PC-3 (cell line): Measurements from ENCODE around the gene RAB5IF.

Experiments
- EZH2phosphoT487 ChIP-seq: fragments of 300-600 bp; sonication (generic); IDR thresholded peaks from 2 replicates; pipeline ENCODE4 v1.6.1; 2018; ENCODE audit warnings: mild to moderate bottlenecking, antibody characterized with exemption, low read length, borderline replicate concordance
- TF ChIP-seq, protein P1 (sequence below): fragments of 300-600 bp; sonication (generic); conservative IDR thresholded peaks from 2 replicates; pipeline ENCODE4 v1.5.1; 2017; ENCODE audit warnings: antibody characterized with exemption, low read depth, mild to moderate bottlenecking, low read length

DNA sequence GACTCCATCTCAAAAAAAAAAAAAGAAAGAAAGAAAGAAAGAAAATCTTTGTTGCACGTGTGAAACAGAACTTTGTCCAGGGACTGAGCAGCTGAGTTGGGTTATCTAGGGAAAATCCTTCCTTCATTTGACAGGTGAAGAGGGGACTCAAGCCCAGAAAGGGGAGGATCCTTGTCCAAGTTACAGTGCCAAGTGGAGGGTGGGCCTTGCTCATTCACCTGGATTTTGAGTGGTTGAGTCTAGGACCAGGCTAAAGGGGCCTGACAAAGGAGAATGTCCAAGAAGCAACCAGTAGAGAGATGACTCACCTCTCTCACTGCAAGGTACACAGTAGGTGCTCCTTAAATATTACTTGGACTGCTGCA is 29.5 kb upstream of the RAB5IF start:
- TF ChIP-seq, protein P1, sequence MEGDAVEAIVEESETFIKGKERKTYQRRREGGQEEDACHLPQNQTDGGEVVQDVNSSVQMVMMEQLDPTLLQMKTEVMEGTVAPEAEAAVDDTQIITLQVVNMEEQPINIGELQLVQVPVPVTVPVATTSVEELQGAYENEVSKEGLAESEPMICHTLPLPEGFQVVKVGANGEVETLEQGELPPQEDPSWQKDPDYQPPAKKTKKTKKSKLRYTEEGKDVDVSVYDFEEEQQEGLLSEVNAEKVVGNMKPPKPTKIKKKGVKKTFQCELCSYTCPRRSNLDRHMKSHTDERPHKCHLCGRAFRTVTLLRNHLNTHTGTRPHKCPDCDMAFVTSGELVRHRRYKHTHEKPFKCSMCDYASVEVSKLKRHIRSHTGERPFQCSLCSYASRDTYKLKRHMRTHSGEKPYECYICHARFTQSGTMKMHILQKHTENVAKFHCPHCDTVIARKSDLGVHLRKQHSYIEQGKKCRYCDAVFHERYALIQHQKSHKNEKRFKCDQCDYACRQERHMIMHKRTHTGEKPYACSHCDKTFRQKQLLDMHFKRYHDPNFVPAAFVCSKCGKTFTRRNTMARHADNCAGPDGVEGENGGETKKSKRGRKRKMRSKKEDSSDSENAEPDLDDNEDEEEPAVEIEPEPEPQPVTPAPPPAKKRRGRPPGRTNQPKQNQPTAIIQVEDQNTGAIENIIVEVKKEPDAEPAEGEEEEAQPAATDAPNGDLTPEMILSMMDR = no peak
- TF ChIP-seq EZH2phosphoT487 = no peak
